CD4-positive, alpha-beta T cell treated with Interleukin-21 for 1 hour (primary cell): Measurements from ENCODE around the gene AP1B1.
A peak's percentile ranks its signal among the peaks of the same experiment; 100 is the strongest.

Experiments
- DNase-seq: peaks from one replicate; pipeline ENCODE4 v3.0.0-alpha.2; 2020

The AP1B1 gene

GRCh38 chr22:29330291-29330690 is 58.1 kb downstream of the AP1B1 start:
- no peak for DNase-seq

GRCh38 chr22:29329581-29329980 is 58.8 kb downstream of the AP1B1 start:
- DNase-seq = no peak

GRCh38 chr22:29328566-29329500 is 59.5 kb downstream of the AP1B1 start:
- no peak for DNase-seq

GRCh38 chr22:29328055-29328454 is 60.3 kb downstream of the AP1B1 start:
- no peak for DNase-seq

GRCh38 chr22:29327089-29327764 is 61.1 kb downstream of the AP1B1 start:
- no peak for DNase-seq

- no peak for DNase-seq
Measured at GRCh38 chr22:29326481-29326880, 61.9 kb downstream of the AP1B1 start.

GRCh38 chr22:29325785-29326315 is 62.5 kb downstream of the AP1B1 start:
- DNase-seq = no peak

GRCh38 chr22:29325356-29325755 is 63.0 kb downstream of the AP1B1 start:
- DNase-seq = no peak

GRCh38 chr22:29323641-29324040 is 64.7 kb downstream of the AP1B1 start:
- DNase-seq = no peak

- no peak for DNase-seq
Measured at GRCh38 chr22:29320546-29320945, 67.8 kb downstream of the AP1B1 start.

- DNase-seq = no peak
Measured at GRCh38 chr22:29319072-29319471, 69.3 kb downstream of the AP1B1 start.

GRCh38 chr22:29317827-29318454 is 70.4 kb downstream of the AP1B1 start:
- no peak for DNase-seq

GRCh38 chr22:29316141-29316828 is 72.1 kb downstream of the AP1B1 start:
- no peak for DNase-seq

- no peak for DNase-seq
Measured at GRCh38 chr22:29315286-29316140, 72.9 kb downstream of the AP1B1 start, which contains the start of gene RASL10A. TSS of gene RASL10A (minus strand) at chr22:29315697. CDS start at chr22:29315246, 451 bp downstream.

- DNase-seq = no peak
Measured at GRCh38 chr22:29314537-29315285, 73.7 kb downstream of the AP1B1 start.

- no peak for DNase-seq
Measured at GRCh38 chr22:29313576-29314466, 74.5 kb downstream of the AP1B1 start.

GRCh38 chr22:29313126-29313575 is 75.2 kb downstream of the AP1B1 start:
- peak; percentile 16 for DNase-seq

- no peak for DNase-seq
Measured at GRCh38 chr22:29312218-29313125, 75.9 kb downstream of the AP1B1 start.
